Sigmoid colon (tissue), 7 donors: Measurements from ENCODE around the gene FHDC1. TPM values are rescaled to one million over a fixed set of nuclear protein-coding genes. Genes with fewer than 3 reads are reported as not detected.

ENCODE experiments used
- DNase-seq: peaks from one replicate; pipeline ENCODE4 v3.0.0-alpha.2; 2019
- H3K27ac ChIP-seq, 4 donors: fragments of 200-600 bp; sonication (generic); one replicate each; pipeline ENCODE4 v1.5.1; 2016 to 2019; ENCODE audit warnings: mild to moderate bottlenecking in 1 of 4
- H3K27me3 ChIP-seq, 3 donors: fragments of 200-600 bp; sonication (generic); one replicate each; pipeline ENCODE4 v1.5.1; 2019; ENCODE audit warnings: mild to moderate bottlenecking in 1 of 3
- H3K36me3 ChIP-seq, 4 donors: fragments of 200-600 bp; sonication (generic); one replicate each; pipeline ENCODE4 v1.5.1; 2016 to 2019
- H3K4me1 ChIP-seq, 4 donors: fragments of 200-600 bp; sonication (generic); one replicate each; pipeline ENCODE4 v1.5.1; 2017 to 2019
- H3K4me3 ChIP-seq, 4 donors: fragments of 200-600 bp; sonication (generic); one replicate each; pipeline ENCODE4 v1.5.1; 2017 to 2019; ENCODE audit warnings: mild to moderate bottlenecking in 2 of 4, moderate library complexity in 1 of 4
- H3K9me3 ChIP-seq, 4 donors: fragments of 200-600 bp in 3 of 4; sonication (generic) in 3 of 4; one replicate each; pipeline versions ENCODE4 v1.5.1 to v1.6.1; 2013 to 2019
- CTCF ChIP-seq, 4 experiments: fragments of 450-650 bp in 3 of 4; fragments of 200-600 bp in 1 of 4; IDR thresholded peaks; one replicate each; pipeline ENCODE4 v1.5.1; 2016 to 2019; ENCODE audit warnings: antibody characterized with exemption in 4 of 4, mild to moderate bottlenecking in 3 of 4, moderate library complexity in 2 of 4
- EP300 ChIP-seq, 4 donors: sonication (generic); formaldehyde crosslinking; IDR thresholded peaks; one replicate each; pipeline ENCODE4 v1.6.1; 2017; ENCODE audit warnings: antibody characterized with exemption in 4 of 4
- POLR2A ChIP-seq, 2 donors: fragments of 450-650 bp; IDR thresholded peaks; one replicate each; pipeline ENCODE4 v1.6.1; 2016; ENCODE audit warnings: antibody characterized with exemption in 2 of 2, mild to moderate bottlenecking in 2 of 2, moderate library complexity in 2 of 2
- POLR2AphosphoS5 ChIP-seq, 4 donors: sonication (generic); formaldehyde crosslinking; IDR thresholded peaks; one replicate each; pipeline ENCODE4 v1.6.1; 2017; ENCODE audit warnings: antibody characterized with exemption in 4 of 4
- WGBS, 2 donors: extraction: QIAGEN DNeasy Blood & Tissue Kit; methylation state at CpG; one replicate each; pipeline ENCODE4 v1.1.7; 2013; 5-methylcytosine and 5-hydroxymethylcytosine counted together
- intact Hi-C: fragments of 100-400 bp; cut with DNase I; formaldehyde crosslinking; loops from one replicate; pipeline ENCODE4 v1.15.1; 2023
- polyA plus RNA-seq, 3 donors: library from polyadenylated mRNA; stranded (reverse); fragments of 200-250 nt; gene quantifications; one replicate each; pipeline ENCODE4 v1.2.3, GENCODE V29; 2013
- total RNA-seq, 4 donors: library from RNA; depleted of rRNA; stranded (reverse); fragments of >200 nt; gene quantifications; one replicate each; pipeline ENCODE4 v1.1.0, GENCODE V29; 2016
- donor health status: healthy with polysubstance abuse.
- donor health status: Bipolar disorder and iron deficiency.
- donor health status: healthy.

The FHDC1 gene
- total and polyA plus RNA-seq, 7 donors = 0.66 to 7.2 (median 2.2) TPM

- Histone ChIP-seq H3K4me1 (no peaks in the 10 kb centered on the region), H3K36me3 (no peaks in the 10 kb centered on the region), H3K4me3 (no peak overlapping the region), H3K9me3 (no peaks in the 10 kb centered on the region), H3K27ac (no peak overlapping the region), H3K27me3 (no peaks in the 10 kb centered on the region)
- TF ChIP-seq CTCF (IDR thresholded peaks at IDR 0.05) = no peak
- no peak for TF ChIP-seq POLR2A (IDR thresholded peaks at IDR 0.05)
- no peak for TF ChIP-seq EP300 (IDR thresholded peaks at IDR 0.05)
- TF ChIP-seq POLR2AphosphoS5 (IDR thresholded peaks at IDR 0.05) = no peak
- intact Hi-C loops = no loop called here
- WGBS, 2 donors = 85 to 86% methylated on average over 3 of the region's 3 CpGs
- DNase-seq = no peak
These were observed 31.8 kb downstream of the FHDC1 start for GRCh38 chr4:152967907-152968306.

- TF ChIP-seq EP300 (IDR thresholded peaks at IDR 0.05) = no peak
- TF ChIP-seq POLR2A (IDR thresholded peaks at IDR 0.05) = no peak
- TF ChIP-seq POLR2AphosphoS5 (IDR thresholded peaks at IDR 0.05) = no peak
- no peak for TF ChIP-seq CTCF (IDR thresholded peaks at IDR 0.05)
- no peak for DNase-seq
- Histone ChIP-seq H3K4me3 (no peak overlapping the region), H3K27me3 (no peaks in the 10 kb centered on the region), H3K36me3 (no peaks in the 10 kb centered on the region), H3K27ac (no peak overlapping the region), H3K9me3 (no peaks in the 10 kb centered on the region), H3K4me1 (no peaks in the 10 kb centered on the region)
- WGBS, 2 donors = 78 to 79% methylated on average over 9 of the region's 9 CpGs
- intact Hi-C loops = no loop called here
These were observed 32.8 kb downstream of the FHDC1 start for GRCh38 chr4:152968806-152969394.

- intact Hi-C loops = no loop called here
- DNase-seq = no peak
- Histone ChIP-seq H3K27ac (no peak overlapping the region), H3K4me1 (no peaks in the 10 kb centered on the region), H3K27me3 (no peaks in the 10 kb centered on the region), H3K36me3 (no peaks in the 10 kb centered on the region), H3K4me3 (no peak overlapping the region), H3K9me3 (no peaks in the 10 kb centered on the region)
- no peak for TF ChIP-seq POLR2A (IDR thresholded peaks at IDR 0.05)
- TF ChIP-seq CTCF (IDR thresholded peaks at IDR 0.05) = no peak
- no peak for TF ChIP-seq EP300 (IDR thresholded peaks at IDR 0.05)
- no peak for TF ChIP-seq POLR2AphosphoS5 (IDR thresholded peaks at IDR 0.05)
- WGBS, 2 donors = 49 to 67% methylated on average over 3 of the region's 3 CpGs
These were observed 34.1 kb downstream of the FHDC1 start for GRCh38 chr4:152970102-152970820.

- DNase-seq = no peak
- intact Hi-C loops = no loop called here
- 95 to 97% methylated on average over 3 of the region's 3 CpGs for WGBS, 2 donors
- Histone ChIP-seq H3K9me3 (no peaks in the 10 kb centered on the region), H3K4me3 (no peak overlapping the region), H3K27ac (no peak overlapping the region), H3K36me3 (no peaks in the 10 kb centered on the region), H3K27me3 (no peaks in the 10 kb centered on the region), H3K4me1 (no peaks in the 10 kb centered on the region)
- no peak for TF ChIP-seq POLR2A (IDR thresholded peaks at IDR 0.05)
- TF ChIP-seq POLR2AphosphoS5 (IDR thresholded peaks at IDR 0.05) = no peak
- no peak for TF ChIP-seq EP300 (IDR thresholded peaks at IDR 0.05)
- TF ChIP-seq CTCF (IDR thresholded peaks at IDR 0.05) = no peak
These were observed 34.9 kb downstream of the FHDC1 start for GRCh38 chr4:152971053-152971452.
